ENCODE data around the gene RABEP1.

Gene RABEP1

GRCh38 chr17:5330981-5331380 is 48.9 kb downstream of the RABEP1 start:
- H3K27ac ChIP-seq = no peak overlapping the region

DNA sequence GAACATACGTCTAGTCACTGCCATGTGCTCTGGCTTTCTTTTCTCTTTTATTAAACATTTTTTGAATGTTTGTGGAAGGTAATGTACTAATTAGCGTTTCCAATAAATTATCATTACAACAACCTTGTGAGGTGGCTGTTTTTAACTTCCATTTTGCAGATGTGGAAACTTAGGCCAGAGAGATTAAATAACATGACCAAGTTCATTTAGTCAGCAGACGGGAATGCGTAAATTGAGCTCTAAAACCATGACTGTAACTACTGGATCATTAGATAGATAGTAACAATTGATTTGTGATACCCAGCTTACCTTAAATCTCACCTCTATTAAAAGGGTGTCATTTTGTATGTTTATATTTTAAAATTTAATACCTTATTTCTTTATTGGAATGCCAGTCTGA is 49.4 kb downstream of the RABEP1 start:
- TF ChIP-seq FOXP2 (optimal IDR thresholded peaks at IDR 0.05; ENCODE audit: control extremely low read depth, extremely low read length, insufficient read depth) (no peak), POLR2AphosphoS5 (IDR thresholded peaks at IDR 0.05; ENCODE audit: borderline replicate concordance, low read depth, low read length) (no peak), EZH2 (IDR thresholded peaks at IDR 0.05) (no peak)
- Histone ChIP-seq H3K9me3 (ENCODE audit: low read depth, low read length) (no peaks in the 10 kb centered on the region), H3K4me3 (no peak overlapping the region), H3K9ac (ENCODE audit: insufficient read length) (no peak overlapping the region), H3K36me3 (ENCODE audit: insufficient read depth, low read length) (peaks cover 31% of the 10 kb centered on the region), H3K27ac (0 out of 2 replicates have a peak overlapping the region, but pooled peaks have one; percentile 9)
- DNase-seq (ENCODE audit: low read depth, low spot score) = no peak

More at GRCh38 chr17:5330981-5331380, 48.9 kb downstream of the RABEP1 start:
- H3K36me3 ChIP-seq (ENCODE audit: insufficient read depth, low read length) = peaks cover 31% of the 10 kb centered on the region
- no peak overlapping the region for H3K4me3 ChIP-seq
- DNase-seq (ENCODE audit: low read depth, low spot score) = no peak
- TF ChIP-seq POLR2AphosphoS5 (IDR thresholded peaks at IDR 0.05; ENCODE audit: borderline replicate concordance, low read depth, low read length) (no peak), FOXP2 (optimal IDR thresholded peaks at IDR 0.05; ENCODE audit: control extremely low read depth, extremely low read length, insufficient read depth) (no peak), EZH2 (IDR thresholded peaks at IDR 0.05) (no peak)
- H3K9me3 ChIP-seq (ENCODE audit: low read depth, low read length) = no peaks in the 10 kb centered on the region
- no peak overlapping the region for H3K9ac ChIP-seq (ENCODE audit: insufficient read length)

- Histone ChIP-seq H3K9ac (ENCODE audit: insufficient read length) (no peak overlapping the region), H3K27ac (no peak overlapping the region), H3K36me3 (ENCODE audit: insufficient read depth, low read length) (peaks cover 15% of the 10 kb centered on the region), H3K9me3 (ENCODE audit: low read depth, low read length) (no peaks in the 10 kb centered on the region), H3K4me3 (no peak overlapping the region)
- DNase-seq (ENCODE audit: low read depth, low spot score) = no peak
- TF ChIP-seq FOXP2 (optimal IDR thresholded peaks at IDR 0.05; ENCODE audit: control extremely low read depth, extremely low read length, insufficient read depth) (no peak), POLR2AphosphoS5 (IDR thresholded peaks at IDR 0.05; ENCODE audit: borderline replicate concordance, low read depth, low read length) (no peak), EZH2 (IDR thresholded peaks at IDR 0.05) (no peak)
Observed at GRCh38 chr17:5344914-5345313, 62.8 kb downstream of the RABEP1 start.

DNA sequence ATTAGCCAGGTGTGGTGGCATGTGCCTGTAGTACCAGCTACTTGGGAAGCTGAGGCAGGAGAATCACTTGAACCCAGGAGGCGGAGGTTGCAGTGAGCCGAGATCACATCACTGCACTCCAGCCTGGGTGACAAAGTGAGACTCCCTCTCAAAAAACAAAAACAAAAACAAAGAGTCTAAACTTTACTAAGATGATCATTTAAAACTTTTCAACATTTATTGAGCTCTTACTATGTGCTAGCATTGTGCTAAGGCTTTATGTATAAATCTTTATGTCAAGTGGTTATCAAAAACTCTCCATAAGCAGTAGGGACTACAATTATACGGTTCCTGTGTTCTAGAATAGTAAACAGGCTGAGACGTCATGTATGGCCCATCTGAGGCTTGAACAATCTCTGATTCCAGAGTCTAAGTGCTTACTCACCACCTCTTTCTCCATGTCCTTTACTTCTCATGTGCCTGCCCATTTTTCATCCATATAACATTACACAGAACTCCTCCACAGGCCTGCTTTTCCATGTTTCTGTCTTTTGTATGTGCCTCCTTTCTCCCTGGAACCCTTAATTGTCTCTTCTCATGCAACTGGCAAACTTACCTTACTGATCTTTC is 70.7 kb downstream of the RABEP1 start:
- H3K27ac ChIP-seq = no peak overlapping the region
- peaks cover 45% of the 10 kb centered on the region for H3K36me3 ChIP-seq (ENCODE audit: insufficient read depth, low read length)
- no peak overlapping the region for H3K4me3 ChIP-seq
- no peaks in the 10 kb centered on the region for H3K9me3 ChIP-seq (ENCODE audit: low read depth, low read length)
- TF ChIP-seq EZH2 (IDR thresholded peaks at IDR 0.05) (no peak), POLR2AphosphoS5 (IDR thresholded peaks at IDR 0.05; ENCODE audit: borderline replicate concordance, low read depth, low read length) (no peak), FOXP2 (optimal IDR thresholded peaks at IDR 0.05; ENCODE audit: control extremely low read depth, extremely low read length, insufficient read depth) (no peak)
- no peak for DNase-seq (ENCODE audit: low read depth, low spot score)
- no peak overlapping the region for H3K9ac ChIP-seq (ENCODE audit: insufficient read length)

DNA sequence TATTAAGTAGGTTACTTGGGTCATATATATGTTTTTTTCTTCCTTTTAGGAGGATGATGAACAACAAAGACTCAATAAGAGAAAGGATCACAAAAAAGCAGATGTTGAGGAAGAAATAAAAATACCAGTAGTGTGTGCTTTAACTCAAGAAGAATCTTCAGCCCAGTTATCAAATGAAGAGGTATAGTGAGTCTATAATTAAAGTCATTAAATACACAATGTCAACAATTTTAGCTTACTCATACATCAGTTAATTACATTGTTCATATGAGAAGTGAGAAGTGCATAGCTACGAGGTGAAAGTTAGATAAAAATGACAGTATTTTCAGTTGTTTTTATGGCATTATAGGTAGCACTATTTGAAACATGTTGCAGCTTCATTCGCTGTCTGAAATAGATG is 72.2 kb downstream of the RABEP1 start:
- no peak for DNase-seq (ENCODE audit: low read depth, low spot score)
- H3K9me3 ChIP-seq (ENCODE audit: low read depth, low read length) = no peaks in the 10 kb centered on the region
- H3K36me3 ChIP-seq (ENCODE audit: insufficient read depth, low read length) = peaks cover 49% of the 10 kb centered on the region
- no peak overlapping the region for H3K9ac ChIP-seq (ENCODE audit: insufficient read length)
- no peak overlapping the region for H3K4me3 ChIP-seq
- no peak for TF ChIP-seq EZH2 (IDR thresholded peaks at IDR 0.05)
- H3K27ac ChIP-seq = no peak overlapping the region

DNA sequence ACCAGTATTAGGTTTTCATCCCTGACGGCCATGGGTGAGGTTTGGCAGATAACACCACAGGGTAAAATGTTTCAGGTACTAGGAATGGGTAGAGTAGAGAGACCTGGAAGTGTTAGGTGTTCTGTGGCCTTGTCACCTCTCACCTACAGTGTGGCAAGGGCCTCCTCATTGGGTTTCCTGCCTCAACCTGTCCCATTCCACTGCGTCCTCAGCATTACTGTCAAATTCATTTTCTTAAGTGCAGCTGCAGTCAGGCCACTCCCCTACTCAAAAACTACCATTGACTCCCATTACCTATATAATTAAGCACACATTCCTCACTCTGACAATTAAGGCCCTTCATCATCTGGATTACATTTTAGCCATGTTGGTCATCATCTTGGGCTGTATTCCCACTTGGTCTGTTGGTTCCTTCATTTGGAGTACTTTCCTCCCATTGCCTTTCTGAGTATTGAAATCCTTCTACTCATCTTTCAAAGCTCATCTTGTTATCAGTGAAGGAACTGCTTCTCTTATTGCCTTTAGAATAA is 72.9 kb downstream of the RABEP1 start:
- no peak for TF ChIP-seq POLR2AphosphoS5 (IDR thresholded peaks at IDR 0.05; ENCODE audit: borderline replicate concordance, low read depth, low read length)
- TF ChIP-seq EZH2 (IDR thresholded peaks at IDR 0.05) = no peak
- no peak for TF ChIP-seq FOXP2 (optimal IDR thresholded peaks at IDR 0.05; ENCODE audit: control extremely low read depth, extremely low read length, insufficient read depth)
- Histone ChIP-seq H3K9ac (ENCODE audit: insufficient read length) (no peak overlapping the region), H3K4me3 (no peak overlapping the region), H3K27ac (no peak overlapping the region), H3K36me3 (ENCODE audit: insufficient read depth, low read length) (peaks cover 56% of the 10 kb centered on the region), H3K9me3 (ENCODE audit: low read depth, low read length) (no peaks in the 10 kb centered on the region)
- no peak for DNase-seq (ENCODE audit: low read depth, low spot score)

DNA sequence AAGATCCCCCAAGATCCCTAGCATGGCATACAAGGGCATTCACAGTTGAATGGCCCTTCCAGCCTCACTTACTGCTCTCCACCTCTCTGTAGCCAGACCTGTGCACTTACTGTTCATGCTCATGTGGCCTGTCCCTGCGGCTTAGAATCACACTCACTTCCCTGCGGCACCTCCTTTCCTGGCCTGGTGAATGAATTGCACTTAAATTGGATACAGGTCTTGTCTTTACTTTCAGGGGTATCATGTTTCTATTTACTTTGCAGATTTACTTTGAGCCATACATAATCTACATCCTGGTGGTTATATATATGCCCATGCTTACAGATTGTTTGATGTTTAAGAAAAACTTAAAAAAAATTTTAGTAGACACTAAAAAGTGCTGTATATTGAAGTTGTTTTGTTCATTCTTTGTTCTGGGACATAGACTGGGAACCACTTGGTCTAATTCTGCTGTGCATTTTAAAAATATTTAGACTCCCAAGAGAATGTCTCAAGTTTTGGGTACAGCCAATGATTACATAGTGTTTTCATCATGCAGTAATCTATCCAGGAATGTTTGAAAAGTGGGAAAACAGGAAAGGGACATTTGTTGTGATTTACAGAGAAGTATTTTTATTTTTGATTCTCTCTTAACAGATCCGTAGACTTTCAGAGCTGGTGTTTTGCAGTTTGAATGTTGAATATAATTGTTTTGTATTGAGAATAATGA is 73.5 kb downstream of the RABEP1 start:
- DNase-seq (ENCODE audit: low read depth, low spot score) = no peak
- H3K36me3 ChIP-seq (ENCODE audit: insufficient read depth, low read length) = peaks cover 54% of the 10 kb centered on the region
- TF ChIP-seq FOXP2 (optimal IDR thresholded peaks at IDR 0.05; ENCODE audit: control extremely low read depth, extremely low read length, insufficient read depth) = no peak
- no peak for TF ChIP-seq POLR2AphosphoS5 (IDR thresholded peaks at IDR 0.05; ENCODE audit: borderline replicate concordance, low read depth, low read length)
- no peak for TF ChIP-seq EZH2 (IDR thresholded peaks at IDR 0.05)
- no peak overlapping the region for H3K4me3 ChIP-seq
- no peak overlapping the region for H3K27ac ChIP-seq
- H3K9me3 ChIP-seq (ENCODE audit: low read depth, low read length) = no peaks in the 10 kb centered on the region
- H3K9ac ChIP-seq (ENCODE audit: insufficient read length) = no peak overlapping the region

- no peak overlapping the region for H3K27ac ChIP-seq
- H3K9ac ChIP-seq (ENCODE audit: insufficient read length) = no peak overlapping the region
- H3K36me3 ChIP-seq (ENCODE audit: insufficient read depth, low read length) = peaks cover 50% of the 10 kb centered on the region
- DNase-seq (ENCODE audit: low read depth, low spot score) = no peak
- no peak overlapping the region for H3K4me3 ChIP-seq
- no peaks in the 10 kb centered on the region for H3K9me3 ChIP-seq (ENCODE audit: low read depth, low read length)
- no peak for TF ChIP-seq POLR2AphosphoS5 (IDR thresholded peaks at IDR 0.05; ENCODE audit: borderline replicate concordance, low read depth, low read length)
- no peak for TF ChIP-seq EZH2 (IDR thresholded peaks at IDR 0.05)
- no peak for TF ChIP-seq FOXP2 (optimal IDR thresholded peaks at IDR 0.05; ENCODE audit: control extremely low read depth, extremely low read length, insufficient read depth)
Observed at GRCh38 chr17:5361426-5361825, 79.3 kb downstream of the RABEP1 start.
